A549 treated with Mapracorat at 1 μM for 4 hours (cell line): ENCODE data around the gene BICDL1. TPM values are rescaled to one million over a fixed set of nuclear protein-coding genes. Genes with fewer than 3 reads are reported as not detected.

Experiments
- total RNA-seq: library from RNA; stranded (reverse); fragments of 200-300 nt; extraction: Qiagen RNA extraction; gene quantifications from 5 replicates; pipeline ENCODE4 v1.2.3, GENCODE V29; 2022

Gene BICDL1
- 3.2 to 4.9 TPM (median 3.8 TPM) in 5 replicates for total RNA-seq

GRCh38 chr12:119988472-119989360 lies at the start of gene BICDL1:
Gene BICDL1 (plus strand): TSS chr12:119989236. CDS start chr12:119989869, 633 bp downstream.

GRCh38 chr12:120116441-120116791 lies 127.4 kb downstream of the BICDL1 start, which contains the start of gene RAB35:
Gene RAB35 (minus strand): TSS chr12:120116753. CDS start chr12:120116650, 103 bp downstream.

Other genes with a start within 250 kb of the BICDL1 start
- gene CIT, start 111.9 kb upstream of the BICDL1 start, total RNA-seq, result 10.0 to 15.4 TPM (median 13.6 TPM) in 5 replicates
- 65.1 to 86.4 TPM (median 82.1 TPM) in 5 replicates for gene RAB35, start 127.5 kb downstream of the BICDL1 start, total RNA-seq
- 46.0 to 55.1 TPM (median 53.9 TPM) in 5 replicates for gene GCN1, start 205.5 kb downstream of the BICDL1 start, total RNA-seq
- gene RPLP0, start 211.9 kb downstream of the BICDL1 start, total RNA-seq, result 3,378 to 3,595 TPM (median 3,488 TPM) in 5 replicates